AG09309 (cell line): ENCODE data around the gene RGS3.

Experiments
- DNase-seq: peaks from one replicate; pipeline ENCODE4 v3.0.0-alpha.2; 2010; ENCODE audit warnings: low read depth
- H3K4me3 ChIP-seq: 2 replicates; pipeline ENCODE4 v1.5.1; 2011; ENCODE audit warnings: mild to moderate bottlenecking, low read depth, low read length, moderate library complexity; ENCODE audit not compliant: control insufficient read depth
- CTCF ChIP-seq: IDR thresholded peaks from 2 replicates; pipeline ENCODE4 v1.5.1; 2011; ENCODE audit warnings: mild to moderate bottlenecking, low read depth, low read length, inconsistent platforms; ENCODE audit not compliant: insufficient read depth, control insufficient read depth; ENCODE audit errors: missing control alignments

The RGS3 gene

GRCh38 chr9:113463418-113464285 is at the start of gene RGS3:
RGS3 (plus strand) TSS chr9:113463727; CDS start chr9:113463803, 76 bp downstream.
- DNase-seq: no peak
- no peak for TF ChIP-seq CTCF
- H3K4me3 ChIP-seq: no peak within 1 kb of the TSS

- H3K4me3 ChIP-seq: no peak overlapping the region
These were observed 47.3 kb upstream of the RGS3 start for GRCh38 chr9:113416149-113416721.

GRCh38 chr9:113417370-113417769 is 46.2 kb upstream of the RGS3 start:
- no peak overlapping the region for H3K4me3 ChIP-seq
- no peak for TF ChIP-seq CTCF
- no peak for DNase-seq

More at GRCh38 chr9:113416149-113416721, 47.3 kb upstream of the RGS3 start:
- DNase-seq: no peak
- no peak for TF ChIP-seq CTCF

GRCh38 chr9:113421726-113422125 is 41.8 kb upstream of the RGS3 start:
- no peak overlapping the region for H3K4me3 ChIP-seq
- TF ChIP-seq CTCF: no peak
- no peak for DNase-seq

- DNase-seq: no peak
These were observed 38.5 kb upstream of the RGS3 start for GRCh38 chr9:113425072-113425471.

GRCh38 chr9:113426701-113427100 is 36.8 kb upstream of the RGS3 start:
- DNase-seq: no peak
- H3K4me3 ChIP-seq: no peak overlapping the region
- TF ChIP-seq CTCF: no peak

More at GRCh38 chr9:113425072-113425471, 38.5 kb upstream of the RGS3 start:
- TF ChIP-seq CTCF: no peak
- no peak overlapping the region for H3K4me3 ChIP-seq
